ENCODE data around the gene MAPK12.
A peak's percentile ranks its signal among the peaks of the same experiment; 100 is the strongest.

Gene MAPK12

GRCh38 chr22:50250555-50251476, 10.7 kb downstream of the MAPK12 start, which contains the start of gene HDAC10:
Gene HDAC10, minus strand, starts transcription at chr22:50251265. Its CDS starts 233 bp downstream, at chr22:50251032.
- peak; percentile 82 for DNase-seq

- no peak for DNase-seq
Measured at GRCh38 chr22:50250249-50250554, 11.3 kb downstream of the MAPK12 start.

- no peak for DNase-seq
Measured at GRCh38 chr22:50249341-50250248, 11.9 kb downstream of the MAPK12 start.

- no peak for DNase-seq
Measured at GRCh38 chr22:50248196-50249081, 13.0 kb downstream of the MAPK12 start.

GRCh38 chr22:50247748-50248147, 13.7 kb downstream of the MAPK12 start:
- peak; percentile 72 for DNase-seq

- DNase-seq, result no peak
Measured at GRCh38 chr22:50246242-50247175, 15.0 kb downstream of the MAPK12 start.

GRCh38 chr22:50245214-50246072, 16.0 kb downstream of the MAPK12 start:
- DNase-seq, result no peak

GRCh38 chr22:50244420-50245213, 16.9 kb downstream of the MAPK12 start, which contains the start of gene TUBGCP6:
Gene TUBGCP6, minus strand, starts transcription at chr22:50245023. Its CDS starts 564 bp downstream, at chr22:50244459.
- DNase-seq, result peak; percentile 92

- no peak for DNase-seq
Measured at GRCh38 chr22:50243685-50244419, 17.6 kb downstream of the MAPK12 start.

GRCh38 chr22:50242406-50242949, 19.0 kb downstream of the MAPK12 start:
- no peak for DNase-seq

GRCh38 chr22:50238755-50239154, 22.7 kb downstream of the MAPK12 start:
- no peak for DNase-seq

GRCh38 chr22:50236731-50237409, 24.6 kb downstream of the MAPK12 start:
- no peak for DNase-seq

GRCh38 chr22:50233223-50233622, 28.3 kb downstream of the MAPK12 start:
- DNase-seq, result no peak

GRCh38 chr22:50232481-50233151, 28.9 kb downstream of the MAPK12 start:
- no peak for DNase-seq

GRCh38 chr22:50229370-50229769, 32.1 kb downstream of the MAPK12 start:
- no peak for DNase-seq

- DNase-seq, result no peak
Measured at GRCh38 chr22:50228366-50228765, 33.1 kb downstream of the MAPK12 start.

- no peak for DNase-seq
Measured at GRCh38 chr22:50227579-50228215, 33.8 kb downstream of the MAPK12 start.
